Measurements from ENCODE around the gene C1QL2.

- TF ChIP-seq, protein P1, sequence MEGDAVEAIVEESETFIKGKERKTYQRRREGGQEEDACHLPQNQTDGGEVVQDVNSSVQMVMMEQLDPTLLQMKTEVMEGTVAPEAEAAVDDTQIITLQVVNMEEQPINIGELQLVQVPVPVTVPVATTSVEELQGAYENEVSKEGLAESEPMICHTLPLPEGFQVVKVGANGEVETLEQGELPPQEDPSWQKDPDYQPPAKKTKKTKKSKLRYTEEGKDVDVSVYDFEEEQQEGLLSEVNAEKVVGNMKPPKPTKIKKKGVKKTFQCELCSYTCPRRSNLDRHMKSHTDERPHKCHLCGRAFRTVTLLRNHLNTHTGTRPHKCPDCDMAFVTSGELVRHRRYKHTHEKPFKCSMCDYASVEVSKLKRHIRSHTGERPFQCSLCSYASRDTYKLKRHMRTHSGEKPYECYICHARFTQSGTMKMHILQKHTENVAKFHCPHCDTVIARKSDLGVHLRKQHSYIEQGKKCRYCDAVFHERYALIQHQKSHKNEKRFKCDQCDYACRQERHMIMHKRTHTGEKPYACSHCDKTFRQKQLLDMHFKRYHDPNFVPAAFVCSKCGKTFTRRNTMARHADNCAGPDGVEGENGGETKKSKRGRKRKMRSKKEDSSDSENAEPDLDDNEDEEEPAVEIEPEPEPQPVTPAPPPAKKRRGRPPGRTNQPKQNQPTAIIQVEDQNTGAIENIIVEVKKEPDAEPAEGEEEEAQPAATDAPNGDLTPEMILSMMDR (IDR thresholded peaks at IDR 0.05) = no peak
- no peak for TF ChIP-seq POLR2A (IDR thresholded peaks at IDR 0.05)
Observed at GRCh38 chr2:119137502-119137901, 21.0 kb downstream of the C1QL2 start.

Data from adrenal gland (tissue), 5 donors.